Loucy (cell line): ENCODE data around the gene TMEM132D.
"Not testable (repeated sequence)": the region's sequence is repeated elsewhere in the genome, so short reads cannot be mapped to it uniquely, and the experiment has no call there.

Source experiments
- H2AFZ ChIP-seq: fragments of 200-600 bp; sonication (generic); 2 replicates; pipeline ENCODE4 v1.6.0; 2016; ENCODE audit warnings: antibody characterized with exemption, mild to moderate bottlenecking, low read length, moderate library complexity
- H3F3A ChIP-seq: fragments of 200-600 bp; 2 replicates; pipeline ENCODE4 v1.6.0; 2016; ENCODE audit warnings: antibody characterized with exemption, low read depth, mild to moderate bottlenecking
- H3K27me3 ChIP-seq: fragments of 200-600 bp; sonication (generic); 2 replicates; pipeline ENCODE4 v1.6.1; 2014; ENCODE audit warnings: low read length, mild to moderate bottlenecking; ENCODE audit not compliant: insufficient read depth, poor library complexity, severe bottlenecking
- H3K36me3 ChIP-seq: fragments of 200-600 bp; sonication (generic); 2 replicates; pipeline ENCODE4 v1.6.1; 2016; ENCODE audit warnings: low read length; ENCODE audit not compliant: insufficient read depth
- H3K4me1 ChIP-seq: fragments of 200-600 bp; sonication (generic); 2 replicates; pipeline ENCODE4 v1.5.1; 2014; ENCODE audit warnings: low read length, mild to moderate bottlenecking; ENCODE audit not compliant: insufficient read depth, poor library complexity, severe bottlenecking
- H3K4me2 ChIP-seq: fragments of 200-600 bp; sonication (generic); 2 replicates; pipeline ENCODE4 v1.6.0; 2014; ENCODE audit warnings: antibody characterized with exemption, low read length, low read depth, mild to moderate bottlenecking; ENCODE audit not compliant: poor library complexity, severe bottlenecking
- H3K4me3 ChIP-seq: fragments of 200-600 bp; sonication (generic); 2 replicates; pipeline ENCODE4 v1.5.1; 2014; ENCODE audit warnings: low read length, mild to moderate bottlenecking, mixed read lengths; ENCODE audit not compliant: poor library complexity, severe bottlenecking
- H3K79me2 ChIP-seq: fragments of 200-600 bp; sonication (generic); 2 replicates; pipeline ENCODE4 v1.6.1; 2014; ENCODE audit warnings: low read length; ENCODE audit not compliant: insufficient read depth
- H3K9ac ChIP-seq: fragments of 200-600 bp; sonication (generic); 2 replicates; pipeline ENCODE4 v1.6.0; 2014; ENCODE audit warnings: mild to moderate bottlenecking, low read depth, low read length, moderate library complexity; ENCODE audit not compliant: poor library complexity, severe bottlenecking
- H3K9me2 ChIP-seq: fragments of 200-600 bp; sonication (generic); replicated peaks from 2 replicates; pipeline ENCODE4 v1.6.1; 2016; ENCODE audit warnings: low read depth, low read length, mixed read lengths
- H3K9me3 ChIP-seq: fragments of 200-600 bp; sonication (generic); 2 replicates; pipeline ENCODE4 v1.6.1; 2014; ENCODE audit warnings: mild to moderate bottlenecking, antibody characterized with exemption, low read length, low read depth; ENCODE audit not compliant: insufficient read depth
- H4K20me1 ChIP-seq: fragments of 200-600 bp; sonication (generic); 2 replicates; pipeline ENCODE4 v1.6.0; 2014; ENCODE audit warnings: antibody characterized with exemption, low read length, mild to moderate bottlenecking; ENCODE audit not compliant: insufficient read depth, poor library complexity, severe bottlenecking
- EZH2phosphoT487 ChIP-seq: fragments of 200-600 bp; IDR thresholded peaks from 2 replicates; pipeline ENCODE4 v1.6.1; 2018; ENCODE audit warnings: antibody characterized with exemption, mild to moderate bottlenecking, moderate library complexity, borderline replicate concordance
- TF ChIP-seq, protein P1 (sequence below): fragments of 200-600 bp; sonication (generic); conservative IDR thresholded peaks from 2 replicates; pipeline ENCODE4 v1.5.1; 2014; ENCODE audit warnings: mild to moderate bottlenecking, antibody characterized with exemption, low read length

TMEM132D gene

DNA sequence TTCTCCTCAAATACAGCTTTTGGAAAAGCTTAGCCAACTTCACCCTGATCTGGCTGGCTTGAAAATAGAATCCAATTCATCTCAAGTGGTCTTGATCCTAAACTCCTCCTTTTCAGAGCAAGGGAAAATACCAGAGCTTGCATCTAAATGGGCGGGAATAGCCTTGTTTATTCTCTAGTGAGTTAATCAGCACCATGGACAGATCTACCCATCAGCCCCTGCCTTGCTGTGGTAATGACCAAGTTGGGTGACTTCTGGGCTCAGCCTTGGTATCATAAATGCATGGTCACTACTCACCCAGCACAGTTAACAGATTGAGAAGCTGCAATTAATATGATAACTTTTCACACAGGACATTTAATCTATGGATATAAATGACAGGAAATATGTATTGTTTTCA is 853.9 kb downstream of the TMEM132D start:
- no peak overlapping the region for H3K4me3 ChIP-seq

DNA sequence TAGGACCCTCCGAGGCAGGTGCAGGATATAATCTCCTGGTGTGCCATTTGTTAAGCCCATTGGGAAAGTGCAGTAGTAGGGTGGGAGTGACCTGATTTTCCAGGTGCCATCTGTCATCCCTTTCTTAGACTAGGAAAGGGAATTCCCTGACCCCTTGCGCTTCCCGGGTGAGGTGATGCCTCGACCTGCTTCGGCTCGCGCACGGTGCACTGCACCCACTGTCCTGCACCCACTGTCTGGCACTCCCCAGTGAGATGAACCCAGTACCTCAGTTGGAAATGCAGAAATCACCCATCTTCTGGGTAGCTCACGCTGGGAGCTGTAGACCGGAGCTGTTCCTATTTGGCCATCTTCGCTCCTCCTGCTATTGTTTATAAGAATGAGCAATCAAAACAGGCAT is 860.5 kb downstream of the TMEM132D start:
- not testable (repeated sequence) for H3K9me3 ChIP-seq, H3K27me3 ChIP-seq, H3K4me2 ChIP-seq, H3F3A ChIP-seq, H3K79me2 ChIP-seq, H3K9me2 ChIP-seq, H3K36me3 ChIP-seq, H4K20me1 ChIP-seq, H3K9ac ChIP-seq, H3K4me3 ChIP-seq, H3K4me1 ChIP-seq, H2AFZ ChIP-seq

More for the DNA sequence above, 853.9 kb downstream of the TMEM132D start:
- TF ChIP-seq, protein P1, sequence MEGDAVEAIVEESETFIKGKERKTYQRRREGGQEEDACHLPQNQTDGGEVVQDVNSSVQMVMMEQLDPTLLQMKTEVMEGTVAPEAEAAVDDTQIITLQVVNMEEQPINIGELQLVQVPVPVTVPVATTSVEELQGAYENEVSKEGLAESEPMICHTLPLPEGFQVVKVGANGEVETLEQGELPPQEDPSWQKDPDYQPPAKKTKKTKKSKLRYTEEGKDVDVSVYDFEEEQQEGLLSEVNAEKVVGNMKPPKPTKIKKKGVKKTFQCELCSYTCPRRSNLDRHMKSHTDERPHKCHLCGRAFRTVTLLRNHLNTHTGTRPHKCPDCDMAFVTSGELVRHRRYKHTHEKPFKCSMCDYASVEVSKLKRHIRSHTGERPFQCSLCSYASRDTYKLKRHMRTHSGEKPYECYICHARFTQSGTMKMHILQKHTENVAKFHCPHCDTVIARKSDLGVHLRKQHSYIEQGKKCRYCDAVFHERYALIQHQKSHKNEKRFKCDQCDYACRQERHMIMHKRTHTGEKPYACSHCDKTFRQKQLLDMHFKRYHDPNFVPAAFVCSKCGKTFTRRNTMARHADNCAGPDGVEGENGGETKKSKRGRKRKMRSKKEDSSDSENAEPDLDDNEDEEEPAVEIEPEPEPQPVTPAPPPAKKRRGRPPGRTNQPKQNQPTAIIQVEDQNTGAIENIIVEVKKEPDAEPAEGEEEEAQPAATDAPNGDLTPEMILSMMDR: no peak
- TF ChIP-seq EZH2phosphoT487: no peak
- no peaks in the 10 kb centered on the region for H4K20me1 ChIP-seq
- H3K9me2 ChIP-seq: no peaks in the 10 kb centered on the region
- no peak overlapping the region for H3K4me2 ChIP-seq
- H3K79me2 ChIP-seq: no peaks in the 10 kb centered on the region
- no peak overlapping the region for H2AFZ ChIP-seq
- no peaks in the 10 kb centered on the region for H3F3A ChIP-seq
- no peaks in the 10 kb centered on the region for H3K9me3 ChIP-seq
- no peaks in the 10 kb centered on the region for H3K36me3 ChIP-seq
- H3K27me3 ChIP-seq: no peaks in the 10 kb centered on the region
- no peaks in the 10 kb centered on the region for H3K4me1 ChIP-seq
- H3K9ac ChIP-seq: no peak overlapping the region

DNA sequence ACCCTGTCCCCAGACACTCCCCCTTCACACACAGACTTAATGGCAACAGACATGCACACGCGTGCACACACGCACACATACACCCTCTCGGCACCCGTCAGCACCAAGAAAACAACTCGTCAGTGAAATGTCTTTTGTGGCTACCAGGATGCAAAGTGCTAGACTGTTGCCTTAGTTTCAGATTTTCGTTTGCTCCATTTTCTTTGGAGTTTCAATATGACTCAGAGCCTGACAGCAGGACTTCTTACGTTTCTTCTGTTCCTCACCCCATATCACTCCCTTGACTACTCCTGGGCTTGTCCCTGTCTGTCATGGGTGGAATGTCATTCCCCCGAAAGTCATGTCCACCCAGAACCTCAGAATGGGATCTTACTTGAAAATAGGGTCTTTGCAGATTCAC is 867.7 kb downstream of the TMEM132D start:
- Histone ChIP-seq H2AFZ (no peak overlapping the region), H3K79me2 (no peaks in the 10 kb centered on the region), H3K9me3 (no peaks in the 10 kb centered on the region; the same call in 1 of the 2 replicates), H3K9me2 (no peaks in the 10 kb centered on the region), H4K20me1 (no peaks in the 10 kb centered on the region), H3K27me3 (no peaks in the 10 kb centered on the region), H3K36me3 (no peaks in the 10 kb centered on the region), H3K4me1 (no peaks in the 10 kb centered on the region), H3K4me2 (no peak overlapping the region), H3K4me3 (no peak overlapping the region), H3F3A (no peaks in the 10 kb centered on the region), H3K9ac (no peak overlapping the region)
- TF ChIP-seq, protein P1: no peak
- no peak for TF ChIP-seq EZH2phosphoT487

DNA sequence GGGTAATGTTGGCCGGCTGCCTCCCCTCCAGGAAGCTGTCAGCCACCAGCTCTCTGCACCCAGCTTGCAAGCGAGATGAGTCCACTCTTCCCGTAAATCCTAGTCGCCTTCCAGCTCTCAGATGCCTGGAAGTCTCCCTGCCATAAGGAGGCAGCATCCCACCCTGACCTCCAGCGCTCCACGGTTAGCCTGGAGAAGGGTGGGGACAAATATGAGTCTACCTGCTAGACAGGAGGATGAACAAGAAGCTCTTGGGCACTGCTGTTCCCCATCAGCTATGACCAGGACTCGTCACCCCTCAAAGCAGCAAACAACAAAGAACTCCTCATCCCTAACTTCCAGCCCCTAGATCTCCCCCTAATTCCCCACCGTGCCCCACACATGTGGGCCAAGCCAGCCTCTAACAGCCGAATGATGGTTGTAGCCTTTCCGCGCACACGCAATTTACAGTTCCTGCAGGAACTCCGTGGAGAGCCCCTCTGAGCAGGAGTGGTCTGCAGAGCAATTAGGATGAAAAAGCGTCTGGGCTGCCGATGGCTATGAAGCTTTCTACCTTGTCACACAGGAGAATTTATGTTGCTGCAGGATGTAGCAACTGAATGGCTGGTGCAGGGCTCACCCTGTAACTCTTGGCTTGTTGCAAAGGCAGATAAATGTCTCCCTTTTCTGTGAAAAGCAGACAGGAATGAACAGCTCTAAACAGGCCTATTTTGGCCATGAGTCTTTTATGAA is 869.1 kb downstream of the TMEM132D start:
- H3F3A ChIP-seq: no peaks in the 10 kb centered on the region
- no peaks in the 10 kb centered on the region for H3K4me1 ChIP-seq
- H3K9me2 ChIP-seq: no peaks in the 10 kb centered on the region
- no peak for TF ChIP-seq EZH2phosphoT487
- TF ChIP-seq, protein P1: no peak
- H3K4me2 ChIP-seq: no peak overlapping the region
- no peaks in the 10 kb centered on the region for H4K20me1 ChIP-seq
- no peaks in the 10 kb centered on the region for H3K36me3 ChIP-seq
- H3K9ac ChIP-seq: no peak overlapping the region
- no peaks in the 10 kb centered on the region; the same call in 1 of the 2 replicates for H3K9me3 ChIP-seq
- H3K4me3 ChIP-seq: no peak overlapping the region
- no peaks in the 10 kb centered on the region for H3K27me3 ChIP-seq
- H3K79me2 ChIP-seq: no peaks in the 10 kb centered on the region
- H2AFZ ChIP-seq: no peak overlapping the region
